Islet precursor cell (in vitro differentiated cells): Measurements from ENCODE around the gene VANGL2.

ENCODE experiments used
- DNase-seq: peaks from one replicate; pipeline ENCODE4 v3.0.0-alpha.2; 2018

VANGL2 gene

GRCh38 chr1:160460683-160461287, 60.4 kb downstream of the VANGL2 start:
- no peak for DNase-seq

- no peak for DNase-seq
These were observed 64.8 kb downstream of the VANGL2 start for GRCh38 chr1:160465123-160465522.

- DNase-seq, result no peak
These were observed 66.6 kb downstream of the VANGL2 start for GRCh38 chr1:160466961-160467360.

- DNase-seq, result no peak
These were observed 67.2 kb downstream of the VANGL2 start for GRCh38 chr1:160467576-160467975.

GRCh38 chr1:160471253-160471652, 70.9 kb downstream of the VANGL2 start:
- DNase-seq, result no peak

- DNase-seq, result no peak
These were observed 71.7 kb downstream of the VANGL2 start for GRCh38 chr1:160472112-160472511.

GRCh38 chr1:160474392-160475242, 74.3 kb downstream of the VANGL2 start:
- DNase-seq, result no peak
